ENCODE data around the gene NGB.

- TF ChIP-seq CTCF (IDR thresholded peaks at IDR 0.05; ENCODE audit: control extremely low read depth in 1 of 3, insufficient read depth in 1 of 3, low read depth in 1 of 3, low read length in 3 of 3) (no peak), NANOG (IDR thresholded peaks at IDR 0.05; ENCODE audit: insufficient read depth, low read depth, low read length, poor library complexity, severe bottlenecking) (no peak), POLR2AphosphoS5 (IDR thresholded peaks at IDR 0.05; ENCODE audit: low read depth, low read length) (no peak), TAF1 (IDR thresholded peaks at IDR 0.05; ENCODE audit: low read depth, low read length) (no peak), ATF3 (IDR thresholded peaks at IDR 0.05; ENCODE audit: insufficient read depth, low read depth, low read length) (no peak), USF2 (IDR thresholded peaks at IDR 0.05; ENCODE audit: low read length) (no peak), EGR1 (IDR thresholded peaks at IDR 0.05; ENCODE audit: borderline replicate concordance, low read depth, low read length) (no peak), POLR2A (IDR thresholded peaks at IDR 0.05; ENCODE audit: control extremely low read depth in 1 of 2, low read depth in 2 of 2, low read length in 2 of 2) (no peak)
These were observed 46.8 kb downstream of the NGB start for GRCh38 chr14:77224212-77224611.

Data from H1 (cell line).